ENCODE data around the gene GCHFR. TPM values are rescaled to one million over a fixed set of nuclear protein-coding genes. Genes with fewer than 3 reads are reported as not detected.

The GCHFR gene
- total RNA-seq, 1 donor from 2014 or later = 13.2 TPM

DNA sequence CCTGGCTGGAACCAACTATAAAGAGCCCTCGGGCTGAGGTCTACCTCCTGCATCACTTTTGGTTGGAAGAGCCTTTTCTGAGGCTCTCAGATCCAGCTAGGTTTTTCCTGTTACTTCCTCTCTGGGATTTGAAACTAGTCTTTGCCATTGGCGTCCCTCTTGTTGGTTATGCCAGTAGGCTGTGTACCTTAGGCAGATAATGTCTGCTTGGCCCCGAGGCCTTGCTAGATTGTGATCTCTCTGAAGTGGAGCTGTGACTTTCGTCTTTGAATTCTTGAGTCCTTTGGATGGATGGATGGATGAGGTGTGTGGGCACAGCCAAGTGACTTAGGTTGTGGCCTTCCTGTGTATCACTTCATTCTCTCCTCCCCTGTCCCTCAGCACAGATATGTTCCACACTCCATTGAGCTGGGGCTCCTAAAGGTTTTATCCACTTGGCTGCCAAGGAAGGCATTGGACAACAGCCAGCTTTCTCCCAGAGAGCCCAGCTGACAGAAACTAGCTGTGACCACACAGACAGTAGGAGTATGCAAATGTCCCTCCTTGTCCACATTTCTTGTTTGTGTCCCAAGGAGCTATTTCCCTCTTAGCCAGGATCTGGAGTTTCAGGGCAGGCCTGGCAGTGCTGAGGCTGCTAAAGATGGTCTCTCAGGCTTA lies 51.3 kb downstream of the GCHFR start:
- TF ChIP-seq, protein P1, sequence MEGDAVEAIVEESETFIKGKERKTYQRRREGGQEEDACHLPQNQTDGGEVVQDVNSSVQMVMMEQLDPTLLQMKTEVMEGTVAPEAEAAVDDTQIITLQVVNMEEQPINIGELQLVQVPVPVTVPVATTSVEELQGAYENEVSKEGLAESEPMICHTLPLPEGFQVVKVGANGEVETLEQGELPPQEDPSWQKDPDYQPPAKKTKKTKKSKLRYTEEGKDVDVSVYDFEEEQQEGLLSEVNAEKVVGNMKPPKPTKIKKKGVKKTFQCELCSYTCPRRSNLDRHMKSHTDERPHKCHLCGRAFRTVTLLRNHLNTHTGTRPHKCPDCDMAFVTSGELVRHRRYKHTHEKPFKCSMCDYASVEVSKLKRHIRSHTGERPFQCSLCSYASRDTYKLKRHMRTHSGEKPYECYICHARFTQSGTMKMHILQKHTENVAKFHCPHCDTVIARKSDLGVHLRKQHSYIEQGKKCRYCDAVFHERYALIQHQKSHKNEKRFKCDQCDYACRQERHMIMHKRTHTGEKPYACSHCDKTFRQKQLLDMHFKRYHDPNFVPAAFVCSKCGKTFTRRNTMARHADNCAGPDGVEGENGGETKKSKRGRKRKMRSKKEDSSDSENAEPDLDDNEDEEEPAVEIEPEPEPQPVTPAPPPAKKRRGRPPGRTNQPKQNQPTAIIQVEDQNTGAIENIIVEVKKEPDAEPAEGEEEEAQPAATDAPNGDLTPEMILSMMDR (IDR thresholded peaks at IDR 0.05; ENCODE audit: insufficient read depth, low read length, poor library complexity, severe bottlenecking) = no peak
- H3K27me3 ChIP-seq (ENCODE audit: control insufficient read depth, insufficient read depth, low read length) = no peaks in the 10 kb centered on the region
- no peak overlapping the region for H3K4me3 ChIP-seq (ENCODE audit: low read depth, low read length)
- no peak for DNase-seq (ENCODE audit: low read depth)
- H3K36me3 ChIP-seq (ENCODE audit: control insufficient read depth, insufficient read depth, low read length) = no peaks in the 10 kb centered on the region

Other genes with a start within 250 kb of the GCHFR start
- gene CCDC32, start 199.0 kb upstream of the GCHFR start, total RNA-seq = 23.5 and 39.0 TPM in 2 replicates
- gene RPUSD2, start 194.8 kb upstream of the GCHFR start, total RNA-seq = 17.6 and 18.1 TPM in 2 replicates
- gene KNL1, start 169.8 kb upstream of the GCHFR start, total RNA-seq = 3.2 and 3.8 TPM in 2 replicates
- 1.3 and 2.7 TPM in 2 replicates for gene RAD51, start 68.9 kb upstream of the GCHFR start, total RNA-seq
- gene RMDN3, start 8.8 kb upstream of the GCHFR start, total RNA-seq = 26.5 and 33.5 TPM in 2 replicates
- 1.2 and 1.4 TPM in 2 replicates for gene C15orf62, start 5.9 kb downstream of the GCHFR start, total RNA-seq
- 21.8 and 34.7 TPM in 2 replicates for gene ZFYVE19, start 43.0 kb downstream of the GCHFR start, total RNA-seq
- gene DNAJC17, start 43.4 kb downstream of the GCHFR start, total RNA-seq = 20.0 and 59.2 TPM in 2 replicates
- not detected in 2 replicates for gene PPP1R14D, start 64.6 kb downstream of the GCHFR start, total RNA-seq
- 306 and 342 TPM in 2 replicates for gene SPINT1, start 80.0 kb downstream of the GCHFR start, total RNA-seq
- gene RHOV, start 110.2 kb downstream of the GCHFR start, total RNA-seq = 2.0 and 3.6 TPM in 2 replicates
- gene VPS18, start 130.4 kb downstream of the GCHFR start, total RNA-seq = 66.0 and 69.4 TPM in 2 replicates
- 0.50 and 0.82 TPM in 2 replicates for gene DLL4, start 165.3 kb downstream of the GCHFR start, total RNA-seq
- 84.4 and 86.3 TPM in 2 replicates for gene CHAC1, start 189.4 kb downstream of the GCHFR start, total RNA-seq